Chondrocyte (in vitro differentiated cells): Measurements from ENCODE around the gene APOE. TPM values are rescaled to one million over a fixed set of nuclear protein-coding genes. Genes with fewer than 3 reads are reported as not detected.
"Not testable (repeated sequence)": the region's sequence is repeated elsewhere in the genome, so short reads cannot be mapped to it uniquely, and the experiment has no call there.

Experiments
- DNase-seq: peaks from one replicate; pipeline ENCODE4 v3.0.0; 2021; ENCODE audit warnings: mixed read lengths, low spot score
- H3K27ac Mint-ChIP-seq: one replicate; pipeline ENCODE4 v1.8.0; 2021; ENCODE audit warnings: mild to moderate bottlenecking, moderate library complexity, mixed read lengths; ENCODE audit not compliant: unreplicated experiment
- H3K27me3 Mint-ChIP-seq: 2 replicates; pipeline ENCODE4 v1.8.0; 2021; ENCODE audit warnings: low read depth, mixed read lengths
- H3K36me3 Mint-ChIP-seq: 2 replicates; pipeline ENCODE4 v1.8.0; 2021; ENCODE audit warnings: low read depth, mixed read lengths
- H3K4me1 Mint-ChIP-seq: 2 replicates; pipeline ENCODE4 v1.8.0; 2021; ENCODE audit warnings: low read depth, mild to moderate bottlenecking, mixed read lengths
- H3K4me3 Mint-ChIP-seq: one replicate; pipeline ENCODE4 v1.8.0; 2021; ENCODE audit warnings: mild to moderate bottlenecking, moderate library complexity, mixed read lengths; ENCODE audit not compliant: unreplicated experiment
- H3K9me3 Mint-ChIP-seq: 2 replicates; pipeline ENCODE4 v1.8.0; 2021; ENCODE audit warnings: low read depth, mixed read lengths
- long read RNA-seq: library from polyadenylated mRNA; stranded (forward); transcript quantifications from one replicate; pipeline ENCODE4 v2.0.0, GENCODE V29; 2021
- total RNA-seq: library from RNA; stranded (reverse); gene quantifications from 3 replicates; pipeline ENCODE4 v1.2.1, GENCODE V29; 2021
- TF ChIP-seq, protein P1 (sequence below): fragments of 200-600 bp; sonication (generic); IDR thresholded peaks from 2 replicates; pipeline ENCODE4 v1.5.0; 2021; ENCODE audit warnings: antibody characterized with exemption, mild to moderate bottlenecking, moderate library complexity

The APOE gene
- 47.1 to 178 TPM (median 170 TPM) in 3 replicates for total RNA-seq
- long read RNA-seq, transcript APOE-201 (4 exons, 1,208 nt), result major isoform, 240 of 261 reads
- long read RNA-seq, transcript APOE-203 (4 exons, 864 nt), result minor isoform, 7 of 261 reads
- long read RNA-seq, transcript APOE-202 (3 exons, 923 nt), result minor isoform, 8 of 261 reads
- long read RNA-seq, partial matches to known transcripts, result 3 of 261 reads
- long read RNA-seq, other reads (novel, unspliced or antisense), result 2 of 261 reads

DNA sequence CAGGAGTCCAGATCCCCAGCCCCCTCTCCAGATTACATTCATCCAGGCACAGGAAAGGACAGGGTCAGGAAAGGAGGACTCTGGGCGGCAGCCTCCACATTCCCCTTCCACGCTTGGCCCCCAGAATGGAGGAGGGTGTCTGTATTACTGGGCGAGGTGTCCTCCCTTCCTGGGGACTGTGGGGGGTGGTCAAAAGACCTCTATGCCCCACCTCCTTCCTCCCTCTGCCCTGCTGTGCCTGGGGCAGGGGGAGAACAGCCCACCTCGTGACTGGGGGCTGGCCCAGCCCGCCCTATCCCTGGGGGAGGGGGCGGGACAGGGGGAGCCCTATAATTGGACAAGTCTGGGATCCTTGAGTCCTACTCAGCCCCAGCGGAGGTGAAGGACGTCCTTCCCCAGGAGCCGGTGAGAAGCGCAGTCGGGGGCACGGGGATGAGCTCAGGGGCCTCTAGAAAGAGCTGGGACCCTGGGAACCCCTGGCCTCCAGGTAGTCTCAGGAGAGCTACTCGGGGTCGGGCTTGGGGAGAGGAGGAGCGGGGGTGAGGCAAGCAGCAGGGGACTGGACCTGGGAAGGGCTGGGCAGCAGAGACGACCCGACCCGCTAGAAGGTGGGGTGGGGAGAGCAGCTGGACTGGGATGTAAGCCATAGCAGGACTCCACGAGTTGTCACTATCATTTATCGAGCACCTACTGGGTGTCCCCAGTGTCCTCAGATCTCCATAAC lies at the start of gene APOE:
TSS of gene APOE (plus strand) at position 360 of the 724 bp plus-strand sequence. CDS start 829 bp downstream, outside the sequence.
- TF ChIP-seq, protein P1, sequence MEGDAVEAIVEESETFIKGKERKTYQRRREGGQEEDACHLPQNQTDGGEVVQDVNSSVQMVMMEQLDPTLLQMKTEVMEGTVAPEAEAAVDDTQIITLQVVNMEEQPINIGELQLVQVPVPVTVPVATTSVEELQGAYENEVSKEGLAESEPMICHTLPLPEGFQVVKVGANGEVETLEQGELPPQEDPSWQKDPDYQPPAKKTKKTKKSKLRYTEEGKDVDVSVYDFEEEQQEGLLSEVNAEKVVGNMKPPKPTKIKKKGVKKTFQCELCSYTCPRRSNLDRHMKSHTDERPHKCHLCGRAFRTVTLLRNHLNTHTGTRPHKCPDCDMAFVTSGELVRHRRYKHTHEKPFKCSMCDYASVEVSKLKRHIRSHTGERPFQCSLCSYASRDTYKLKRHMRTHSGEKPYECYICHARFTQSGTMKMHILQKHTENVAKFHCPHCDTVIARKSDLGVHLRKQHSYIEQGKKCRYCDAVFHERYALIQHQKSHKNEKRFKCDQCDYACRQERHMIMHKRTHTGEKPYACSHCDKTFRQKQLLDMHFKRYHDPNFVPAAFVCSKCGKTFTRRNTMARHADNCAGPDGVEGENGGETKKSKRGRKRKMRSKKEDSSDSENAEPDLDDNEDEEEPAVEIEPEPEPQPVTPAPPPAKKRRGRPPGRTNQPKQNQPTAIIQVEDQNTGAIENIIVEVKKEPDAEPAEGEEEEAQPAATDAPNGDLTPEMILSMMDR, result no peak
- H3K4me3 Mint-ChIP-seq, result peak within 1 kb of the TSS; percentile 80
- H3K9me3 Mint-ChIP-seq, result no peaks in the 10 kb centered on the region
- no peaks in the 10 kb centered on the region for H3K27me3 Mint-ChIP-seq
- H3K27ac Mint-ChIP-seq, result peak within 1 kb of the TSS; percentile 81
- H3K36me3 Mint-ChIP-seq, result peaks cover 5% of the 10 kb centered on the region
- DNase-seq, result no peak
- peaks cover 18% of the 10 kb centered on the region for H3K4me1 Mint-ChIP-seq

DNA sequence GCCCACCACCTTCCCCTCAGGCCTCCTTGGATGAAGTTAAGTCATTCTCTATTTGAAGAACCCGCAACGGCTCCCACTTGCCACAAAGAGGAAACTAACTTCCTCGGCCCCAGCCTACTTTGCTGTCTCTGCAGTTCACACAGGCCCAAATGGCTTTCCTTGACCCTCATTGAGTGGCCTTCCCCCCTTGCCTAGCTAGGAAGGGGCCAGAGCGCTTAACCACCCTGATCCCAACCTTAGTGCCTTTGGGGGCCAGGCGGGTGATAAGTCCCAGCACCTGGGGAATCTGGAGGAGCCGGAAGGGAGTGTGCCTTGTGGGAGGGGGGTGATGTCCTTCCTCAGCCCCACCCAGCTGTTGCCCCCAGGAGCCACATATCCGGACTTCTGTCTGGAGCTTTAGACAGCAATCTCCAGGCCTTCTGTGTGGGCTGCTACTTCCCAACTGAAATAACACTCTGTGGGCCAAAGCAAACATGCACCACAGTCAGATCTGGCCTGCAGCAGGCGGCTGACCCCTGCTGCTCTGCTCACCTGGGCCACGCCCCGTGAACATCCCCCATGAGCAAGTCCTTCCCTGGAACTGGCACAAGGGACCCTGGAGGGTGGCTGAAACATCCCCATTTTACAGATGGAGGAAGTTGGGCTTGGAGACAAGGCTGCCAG lies 49.0 kb upstream of the APOE start:
- Mint-ChIP-seq H3K27ac (peak overlapping the region; percentile 79), H3K4me3 (no peak overlapping the region), H3K27me3 (no peaks in the 10 kb centered on the region), H3K4me1 (peaks cover 34% of the 10 kb centered on the region), H3K9me3 (no peaks in the 10 kb centered on the region), H3K36me3 (peaks cover 18% of the 10 kb centered on the region)
- TF ChIP-seq, protein P1, result no peak
- DNase-seq, result no peak

- TF ChIP-seq, protein P1, result no peak
- Mint-ChIP-seq H3K27ac (no peak overlapping the region), H3K27me3 (no peaks in the 10 kb centered on the region), H3K4me3 (no peak overlapping the region), H3K36me3 (peaks cover 22% of the 10 kb centered on the region), H3K4me1 (peaks cover 32% of the 10 kb centered on the region), H3K9me3 (no peaks in the 10 kb centered on the region)
- no peak for DNase-seq
Measured at GRCh38 chr19:44857837-44858236, 47.8 kb upstream of the APOE start.

DNA sequence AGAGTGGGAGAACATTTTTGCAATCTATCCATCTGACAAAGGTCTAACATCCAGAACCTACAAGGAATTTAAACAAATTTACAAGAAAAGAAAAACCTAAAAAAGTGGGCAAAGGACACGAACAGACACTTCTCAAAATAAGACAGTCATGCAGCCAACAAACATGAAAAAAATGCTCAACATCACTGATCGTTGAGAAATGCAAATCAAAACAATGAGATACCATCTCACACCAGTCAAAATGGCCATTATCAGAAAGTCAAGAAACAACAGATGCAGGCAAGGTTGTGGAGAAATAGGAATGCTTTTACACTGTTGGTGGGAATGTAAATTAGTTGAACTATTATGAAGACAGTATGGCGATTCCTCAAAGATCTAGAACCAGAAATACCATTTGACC lies 44.0 kb upstream of the APOE start:
- peaks cover 19% of the 10 kb centered on the region for H3K36me3 Mint-ChIP-seq
- peak overlapping the region; percentile 59 for H3K27ac Mint-ChIP-seq

DNA sequence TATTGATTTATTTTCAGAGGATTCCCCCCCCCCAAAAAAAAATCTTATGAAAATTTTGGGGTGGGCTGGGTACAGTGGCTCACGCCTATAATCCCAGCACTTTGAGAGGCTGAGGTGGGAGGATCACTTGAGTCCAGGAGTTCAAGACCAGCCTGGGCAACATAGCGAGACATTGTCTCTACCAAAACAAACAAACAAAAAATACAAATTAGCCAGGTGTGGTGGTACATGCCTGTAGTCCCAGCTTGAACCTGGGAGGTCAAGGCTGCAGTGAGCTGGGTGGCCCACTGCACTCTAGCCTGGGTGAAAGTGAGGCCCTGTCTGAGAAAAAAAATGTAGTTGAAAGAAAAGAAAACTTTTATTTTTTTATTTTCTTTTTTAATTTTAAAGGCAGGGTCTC lies 41.6 kb upstream of the APOE start:
- TF ChIP-seq, protein P1, result no peak
- H3K36me3 Mint-ChIP-seq, result peaks cover 28% of the 10 kb centered on the region
- H3K27ac Mint-ChIP-seq, result no peak overlapping the region
- DNase-seq, result no peak
- no peaks in the 10 kb centered on the region for H3K9me3 Mint-ChIP-seq
- H3K4me1 Mint-ChIP-seq, result peaks cover 26% of the 10 kb centered on the region
- H3K4me3 Mint-ChIP-seq, result no peak overlapping the region
- no peaks in the 10 kb centered on the region for H3K27me3 Mint-ChIP-seq

More for the DNA sequence above, 44.0 kb upstream of the APOE start:
- peaks cover 20% of the 10 kb centered on the region for H3K4me1 Mint-ChIP-seq
- DNase-seq, H3K27me3 Mint-ChIP-seq, H3K4me3 Mint-ChIP-seq, H3K9me3 Mint-ChIP-seq: not testable (repeated sequence)
